ENCODE data around the gene ALAD.
A peak's percentile ranks its signal among the peaks of the same experiment; 100 is the strongest.
"Not testable (repeated sequence)": the region's sequence is repeated elsewhere in the genome, so short reads cannot be mapped to it uniquely, and the experiment has no call there.

Gene ALAD

DNA sequence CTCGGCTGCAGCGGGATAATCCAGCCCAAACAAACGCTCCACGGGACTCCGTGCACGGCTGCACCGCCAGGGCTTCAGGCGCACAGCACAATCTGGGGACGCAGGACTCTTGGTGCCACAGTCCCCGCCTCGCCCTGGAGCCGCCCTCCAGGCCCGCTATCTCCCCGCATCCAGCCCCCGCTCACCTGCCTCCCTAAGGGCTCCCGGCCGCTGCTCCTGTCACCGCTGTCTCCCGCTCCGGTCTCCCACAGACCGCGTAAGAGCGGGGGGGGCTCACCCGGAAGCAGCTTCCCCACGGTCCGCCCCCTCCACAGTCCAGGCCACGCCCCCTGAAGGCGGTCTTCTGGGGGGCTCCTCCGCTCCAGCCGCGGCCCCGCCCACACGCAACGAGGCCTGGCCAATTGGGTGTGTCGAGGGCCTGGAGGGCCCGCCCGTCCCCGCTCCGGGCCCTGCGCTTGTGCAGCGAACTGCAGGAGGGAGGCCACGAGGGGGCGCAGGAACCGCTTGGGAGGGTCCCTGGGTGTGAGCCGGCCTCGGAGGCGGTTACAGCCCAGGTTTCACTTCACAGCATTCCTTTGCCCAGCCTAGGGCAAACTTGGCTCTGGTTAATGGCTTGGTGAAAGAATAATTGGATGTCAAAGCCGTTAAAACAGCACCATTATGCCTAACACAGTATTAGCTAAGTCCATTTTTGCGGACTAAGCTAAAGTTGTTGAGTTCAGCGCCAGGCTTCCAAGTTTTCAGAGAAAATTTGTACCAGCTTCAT lies at the start of gene ALAD:
Gene ALAD, minus strand, starts transcription at position 258 of the 766 bp plus-strand sequence. CDS start 7,725 bp downstream, outside the sequence.
- peak within 1 kb of the TSS; percentile 97 for H3K4me3 ChIP-seq (ENCODE audit: low read depth, low read length)
- H3K36me3 ChIP-seq (ENCODE audit: control insufficient read depth, insufficient read depth, low read length): no peaks in the 10 kb centered on the region
- H3K27ac ChIP-seq (ENCODE audit: low read depth, low read length): peak within 1 kb of the TSS; percentile 46
- no peaks in the 10 kb centered on the region for H3K9me3 ChIP-seq (ENCODE audit: control insufficient read depth, insufficient read depth, low read length)
- no peaks in the 10 kb centered on the region for H3K27me3 ChIP-seq (ENCODE audit: control insufficient read depth, insufficient read depth, low read length)
- H3K4me1 ChIP-seq (ENCODE audit: control insufficient read depth, insufficient read depth, low read length): peaks cover 4% of the 10 kb centered on the region; the same call in 1 of the 2 replicates
- no peak within 1 kb of the TSS; the same call in 1 of the 2 replicates for H3K9ac ChIP-seq (ENCODE audit: low read depth, low read length)

DNA sequence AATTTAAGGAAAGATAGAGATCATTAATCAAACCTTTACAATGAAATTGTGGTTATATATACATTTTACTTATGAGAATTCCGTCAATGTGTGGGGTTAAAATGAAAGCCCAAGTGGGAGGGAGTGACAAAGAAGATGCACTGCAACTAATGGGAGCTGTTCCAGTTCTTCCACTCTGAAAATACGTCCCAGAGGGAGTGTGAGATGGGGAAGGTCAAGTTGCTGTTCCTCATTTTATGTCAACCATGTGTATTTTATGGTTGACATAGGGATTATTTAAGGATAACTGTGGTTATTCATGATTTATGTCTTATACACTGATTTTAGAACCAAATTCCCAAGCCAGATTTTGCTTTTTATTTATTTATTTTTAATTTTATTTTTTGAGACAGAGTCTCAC lies 48.3 kb upstream of the ALAD start:
- Histone ChIP-seq H3K27ac (ENCODE audit: low read depth, low read length) (no peak overlapping the region), H3K4me3 (ENCODE audit: low read depth, low read length) (no peak overlapping the region), H3K36me3 (ENCODE audit: control insufficient read depth, insufficient read depth, low read length) (no peaks in the 10 kb centered on the region), H3K4me1 (ENCODE audit: control insufficient read depth, insufficient read depth, low read length) (no peaks in the 10 kb centered on the region), H3K9me3 (ENCODE audit: control insufficient read depth, insufficient read depth, low read length) (no peaks in the 10 kb centered on the region), H3K9ac (ENCODE audit: low read depth, low read length) (no peak overlapping the region), H3K27me3 (ENCODE audit: control insufficient read depth, insufficient read depth, low read length) (no peaks in the 10 kb centered on the region)

DNA sequence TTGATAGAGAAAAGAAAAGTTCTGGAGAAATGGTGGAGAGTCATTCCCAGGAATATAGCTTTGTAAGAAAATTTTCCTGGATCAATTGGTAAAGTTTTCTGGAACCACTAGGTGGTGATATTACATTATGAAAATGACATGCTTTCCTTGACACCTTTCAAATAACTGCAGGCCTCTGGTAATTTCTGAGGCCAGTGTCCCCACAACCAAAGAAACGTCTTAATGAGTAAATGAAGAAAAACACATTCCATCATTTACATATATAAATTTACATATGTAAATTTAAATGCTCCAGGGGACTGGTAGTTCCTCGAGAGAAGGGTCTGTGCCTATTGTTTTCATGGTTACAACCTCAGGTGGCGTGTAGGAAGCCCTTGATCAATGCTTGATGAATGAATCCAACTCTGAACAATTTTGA lies 45.2 kb upstream of the ALAD start:
- H3K27me3 ChIP-seq (ENCODE audit: control insufficient read depth, insufficient read depth, low read length): no peaks in the 10 kb centered on the region
- no peaks in the 10 kb centered on the region for H3K36me3 ChIP-seq (ENCODE audit: control insufficient read depth, insufficient read depth, low read length)
- no peaks in the 10 kb centered on the region for H3K9me3 ChIP-seq (ENCODE audit: control insufficient read depth, insufficient read depth, low read length)
- no peak overlapping the region for H3K4me3 ChIP-seq (ENCODE audit: low read depth, low read length)
- no peak overlapping the region for H3K27ac ChIP-seq (ENCODE audit: low read depth, low read length)
- no peaks in the 10 kb centered on the region for H3K4me1 ChIP-seq (ENCODE audit: control insufficient read depth, insufficient read depth, low read length)
- no peak overlapping the region for H3K9ac ChIP-seq (ENCODE audit: low read depth, low read length)

DNA sequence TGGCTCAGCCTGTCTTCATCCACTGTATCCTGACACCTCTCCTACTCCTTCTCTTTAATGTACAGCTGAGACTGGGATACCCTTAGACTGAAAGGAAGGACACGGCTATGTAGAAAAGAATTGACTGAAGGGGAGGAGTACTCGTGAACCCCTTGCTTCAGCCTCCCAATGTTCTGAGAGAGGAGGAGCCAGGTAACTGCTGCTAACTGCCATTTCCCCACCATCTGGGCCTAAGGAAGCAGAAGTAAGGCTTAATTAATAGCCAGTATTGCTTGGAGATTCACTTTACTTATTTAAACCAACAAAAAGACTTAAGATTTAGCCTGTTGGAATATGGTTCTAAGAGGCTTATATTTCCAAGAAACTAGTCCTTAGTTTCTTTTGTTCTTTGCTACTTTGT lies 43.7 kb upstream of the ALAD start:
- Histone ChIP-seq H3K4me3 (ENCODE audit: low read depth, low read length) (no peak overlapping the region), H3K27me3 (ENCODE audit: control insufficient read depth, insufficient read depth, low read length) (no peaks in the 10 kb centered on the region), H3K9ac (ENCODE audit: low read depth, low read length) (no peak overlapping the region)

DNA sequence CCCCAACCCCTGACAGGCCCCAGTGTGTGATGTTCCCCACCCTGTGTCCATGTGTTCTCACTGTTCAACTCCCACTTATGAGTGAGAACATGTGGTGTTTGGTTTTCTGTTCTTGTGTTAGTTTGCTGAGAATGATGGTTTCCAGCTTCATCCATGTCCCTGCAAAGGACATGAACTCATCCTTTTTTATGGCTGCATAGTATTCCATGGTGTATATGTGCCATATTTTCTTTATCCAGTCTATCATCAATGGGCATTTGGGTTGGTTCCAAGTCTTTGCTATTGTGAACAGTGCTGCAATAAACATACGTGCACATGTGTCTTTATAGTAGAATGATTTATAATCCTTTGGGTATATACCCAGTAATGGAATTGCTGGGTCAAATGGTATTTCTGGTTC lies 36.6 kb upstream of the ALAD start:
- H3K27ac ChIP-seq (ENCODE audit: low read depth, low read length); H3K9me3 ChIP-seq (ENCODE audit: control insufficient read depth, insufficient read depth, low read length); H3K4me1 ChIP-seq (ENCODE audit: control insufficient read depth, insufficient read depth, low read length); H3K36me3 ChIP-seq (ENCODE audit: control insufficient read depth, insufficient read depth, low read length); H3K4me3 ChIP-seq (ENCODE audit: low read depth, low read length); H3K9ac ChIP-seq (ENCODE audit: low read depth, low read length); H3K27me3 ChIP-seq (ENCODE audit: control insufficient read depth, insufficient read depth, low read length): not testable (repeated sequence)

More for the DNA sequence above, 43.7 kb upstream of the ALAD start:
- Histone ChIP-seq H3K4me1 (ENCODE audit: control insufficient read depth, insufficient read depth, low read length) (no peaks in the 10 kb centered on the region), H3K27ac (ENCODE audit: low read depth, low read length) (no peak overlapping the region), H3K36me3 (ENCODE audit: control insufficient read depth, insufficient read depth, low read length) (no peaks in the 10 kb centered on the region), H3K9me3 (ENCODE audit: control insufficient read depth, insufficient read depth, low read length) (no peaks in the 10 kb centered on the region)

DNA sequence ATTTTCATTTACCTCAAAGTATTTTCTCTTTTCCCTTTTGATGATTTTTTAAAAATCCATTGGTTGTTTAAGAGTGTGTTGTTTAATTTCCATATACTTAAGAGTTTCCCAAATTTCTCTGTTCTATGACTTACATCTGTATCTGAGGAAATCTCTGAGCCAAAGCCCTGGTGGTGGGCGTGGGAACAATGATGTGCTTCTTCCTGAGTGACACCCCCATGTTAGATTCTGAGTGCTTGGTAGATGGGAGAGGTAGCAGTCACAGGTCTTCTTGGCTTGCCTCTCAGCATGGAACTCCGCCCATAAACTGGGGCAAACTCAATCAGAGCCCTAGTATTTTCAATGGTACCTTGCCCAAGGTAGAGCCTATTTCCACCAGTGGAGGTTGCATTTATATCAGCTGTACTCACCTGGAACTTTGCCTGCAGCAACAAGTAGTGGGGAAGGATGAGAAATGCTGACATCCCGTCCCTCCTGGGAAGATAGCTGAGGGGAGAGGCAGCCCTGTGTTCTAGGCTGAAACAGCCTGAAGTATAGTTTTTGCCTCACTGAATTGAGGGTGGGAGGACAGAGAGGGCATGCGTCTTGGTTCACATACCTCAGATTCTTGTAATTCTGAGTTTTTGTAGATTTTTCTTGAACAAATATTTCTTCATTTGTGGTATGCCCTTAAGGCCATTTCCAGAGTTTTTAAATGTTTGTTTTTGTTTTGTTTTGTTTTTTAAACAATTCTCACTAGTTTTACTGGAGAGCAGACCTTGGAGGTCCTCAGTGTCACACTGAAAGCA lies 35.8 kb upstream of the ALAD start:
- Histone ChIP-seq H3K27ac (ENCODE audit: low read depth, low read length) (no peak overlapping the region), H3K4me3 (ENCODE audit: low read depth, low read length) (no peak overlapping the region), H3K36me3 (ENCODE audit: control insufficient read depth, insufficient read depth, low read length) (no peaks in the 10 kb centered on the region), H3K9me3 (ENCODE audit: control insufficient read depth, insufficient read depth, low read length) (no peaks in the 10 kb centered on the region), H3K4me1 (ENCODE audit: control insufficient read depth, insufficient read depth, low read length) (no peaks in the 10 kb centered on the region), H3K9ac (ENCODE audit: low read depth, low read length) (no peak overlapping the region), H3K27me3 (ENCODE audit: control insufficient read depth, insufficient read depth, low read length) (no peaks in the 10 kb centered on the region)

DNA sequence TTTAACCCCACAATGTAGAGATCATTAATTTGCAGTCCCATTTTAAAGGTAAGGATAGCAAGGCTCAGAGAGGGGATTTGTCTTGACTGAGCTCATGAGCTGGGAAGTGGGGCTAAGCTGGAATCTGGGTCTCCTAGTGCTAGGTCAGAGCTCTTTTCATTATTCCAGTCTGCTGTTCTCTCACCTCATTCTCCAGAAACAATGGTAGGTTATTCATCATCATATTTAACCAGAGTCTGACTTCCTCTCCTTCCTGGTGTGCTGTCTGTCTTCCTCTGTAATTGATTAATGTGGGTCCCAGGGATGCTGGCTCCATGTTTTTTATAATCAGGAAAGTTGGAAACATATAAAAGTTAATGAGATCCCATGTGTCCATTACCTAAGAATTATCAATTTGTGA lies 30.1 kb upstream of the ALAD start:
- no peaks in the 10 kb centered on the region for H3K36me3 ChIP-seq (ENCODE audit: control insufficient read depth, insufficient read depth, low read length)
- H3K27me3 ChIP-seq (ENCODE audit: control insufficient read depth, insufficient read depth, low read length): no peaks in the 10 kb centered on the region
- no peaks in the 10 kb centered on the region for H3K4me1 ChIP-seq (ENCODE audit: control insufficient read depth, insufficient read depth, low read length)
- no peak overlapping the region for H3K4me3 ChIP-seq (ENCODE audit: low read depth, low read length)
- H3K27ac ChIP-seq (ENCODE audit: low read depth, low read length): no peak overlapping the region
- H3K9ac ChIP-seq (ENCODE audit: low read depth, low read length): no peak overlapping the region
- no peaks in the 10 kb centered on the region for H3K9me3 ChIP-seq (ENCODE audit: control insufficient read depth, insufficient read depth, low read length)

DNA sequence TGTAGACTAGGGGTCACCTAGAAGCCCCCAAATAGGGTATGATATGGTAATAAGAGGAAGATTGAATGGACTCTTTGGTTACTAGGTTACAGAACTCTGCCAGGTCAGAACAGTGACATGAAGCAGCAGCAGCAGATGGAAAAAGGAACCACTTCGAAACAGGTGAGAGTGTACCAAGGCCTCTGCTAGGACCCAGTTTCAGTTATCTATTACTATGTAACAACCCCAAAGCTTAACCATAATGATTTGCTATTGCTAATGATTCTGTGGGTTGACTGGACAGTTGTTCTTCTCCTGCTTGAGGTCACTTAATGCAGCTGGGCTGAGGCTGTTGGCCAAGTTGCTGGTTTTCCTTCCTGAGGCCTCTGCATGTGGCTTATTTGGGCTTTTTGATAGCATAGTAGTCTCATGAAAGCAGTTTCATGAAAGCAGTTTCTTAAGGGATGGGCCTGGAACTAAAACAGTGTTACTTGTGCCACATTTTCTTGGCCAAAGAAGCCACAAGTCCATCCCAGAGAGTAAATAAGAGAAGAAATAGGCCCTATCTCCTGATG lies 27.1 kb upstream of the ALAD start:
- Histone ChIP-seq H3K27ac (ENCODE audit: low read depth, low read length) (no peak overlapping the region), H3K4me1 (ENCODE audit: control insufficient read depth, insufficient read depth, low read length) (peaks cover 8% of the 10 kb centered on the region; the same call in 1 of the 2 replicates), H3K9ac (ENCODE audit: low read depth, low read length) (no peak overlapping the region), H3K27me3 (ENCODE audit: control insufficient read depth, insufficient read depth, low read length) (no peaks in the 10 kb centered on the region), H3K36me3 (ENCODE audit: control insufficient read depth, insufficient read depth, low read length) (no peaks in the 10 kb centered on the region), H3K4me3 (ENCODE audit: low read depth, low read length) (no peak overlapping the region), H3K9me3 (ENCODE audit: control insufficient read depth, insufficient read depth, low read length) (no peaks in the 10 kb centered on the region)

DNA sequence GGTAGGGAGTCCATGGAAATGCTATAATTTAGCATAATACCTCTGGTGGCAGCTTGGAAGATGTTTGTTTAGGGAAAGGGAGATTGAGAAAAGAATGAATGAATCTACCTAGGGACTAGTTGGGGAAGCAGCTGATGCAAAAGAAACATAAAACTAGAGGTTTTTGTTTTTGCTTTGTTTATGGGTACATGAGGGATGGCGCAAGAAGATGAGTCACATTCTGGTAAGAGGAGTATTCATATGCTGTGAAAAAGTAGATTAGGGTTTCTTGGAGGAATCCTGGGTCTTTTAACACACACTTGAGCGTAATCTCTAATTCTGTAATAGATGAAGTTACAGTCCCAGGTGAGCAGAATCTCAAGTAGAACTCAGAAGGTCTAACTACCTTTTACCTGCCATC lies 26.5 kb upstream of the ALAD start:
- no peak overlapping the region for H3K9ac ChIP-seq (ENCODE audit: low read depth, low read length)
- H3K4me3 ChIP-seq (ENCODE audit: low read depth, low read length): no peak overlapping the region
- H3K4me1 ChIP-seq (ENCODE audit: control insufficient read depth, insufficient read depth, low read length): peaks cover 8% of the 10 kb centered on the region; the same call in 1 of the 2 replicates
- no peaks in the 10 kb centered on the region for H3K9me3 ChIP-seq (ENCODE audit: control insufficient read depth, insufficient read depth, low read length)
- H3K36me3 ChIP-seq (ENCODE audit: control insufficient read depth, insufficient read depth, low read length): no peaks in the 10 kb centered on the region
- no peak overlapping the region for H3K27ac ChIP-seq (ENCODE audit: low read depth, low read length)
- no peaks in the 10 kb centered on the region for H3K27me3 ChIP-seq (ENCODE audit: control insufficient read depth, insufficient read depth, low read length)

DNA sequence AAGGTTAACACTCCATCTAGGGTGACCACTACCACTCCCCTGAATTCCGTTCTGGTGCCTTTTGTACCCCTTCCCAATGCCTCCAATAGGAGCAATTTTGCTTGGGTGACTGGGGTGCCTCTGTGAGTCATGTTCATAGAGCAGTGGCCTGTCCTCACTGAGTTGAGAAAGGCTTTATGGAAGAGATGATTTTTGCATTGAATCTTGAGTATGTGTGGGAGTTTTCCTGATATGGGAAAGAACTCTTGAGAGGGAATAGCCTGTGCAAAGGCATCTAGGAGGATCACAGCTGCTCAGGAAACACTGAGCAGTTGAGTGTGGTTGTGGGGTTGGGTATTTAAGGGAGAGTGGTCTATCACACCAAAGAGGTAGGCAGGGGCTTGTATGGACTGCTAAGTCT lies 25.6 kb upstream of the ALAD start:
- Histone ChIP-seq H3K9me3 (ENCODE audit: control insufficient read depth, insufficient read depth, low read length) (no peaks in the 10 kb centered on the region), H3K36me3 (ENCODE audit: control insufficient read depth, insufficient read depth, low read length) (no peaks in the 10 kb centered on the region), H3K27me3 (ENCODE audit: control insufficient read depth, insufficient read depth, low read length) (no peaks in the 10 kb centered on the region), H3K9ac (ENCODE audit: low read depth, low read length) (no peak overlapping the region), H3K4me1 (ENCODE audit: control insufficient read depth, insufficient read depth, low read length) (peaks cover 8% of the 10 kb centered on the region; the same call in 1 of the 2 replicates), H3K27ac (ENCODE audit: low read depth, low read length) (no peak overlapping the region), H3K4me3 (ENCODE audit: low read depth, low read length) (no peak overlapping the region)

DNA sequence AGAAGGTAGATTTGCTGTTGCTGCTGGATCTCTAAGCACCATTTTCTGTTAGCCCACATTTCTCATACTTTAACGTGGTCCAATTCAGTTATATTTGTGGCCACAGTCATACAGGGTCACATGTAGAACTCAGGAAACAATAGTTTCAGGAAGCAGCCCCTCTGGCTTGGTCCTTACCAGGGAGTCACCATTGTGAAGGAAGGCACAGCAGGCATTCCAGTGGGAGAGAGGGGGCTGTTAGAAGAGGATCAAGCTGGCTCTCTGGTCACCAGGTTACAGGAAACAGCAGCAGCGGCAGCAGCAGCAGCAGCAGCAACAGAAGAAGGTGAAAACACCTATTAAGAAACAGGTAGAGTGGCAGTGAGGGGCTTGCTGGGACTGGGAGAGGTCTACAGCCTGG lies 24.0 kb upstream of the ALAD start:
- H3K9ac ChIP-seq (ENCODE audit: low read depth, low read length): no peak overlapping the region
- no peaks in the 10 kb centered on the region for H3K36me3 ChIP-seq (ENCODE audit: control insufficient read depth, insufficient read depth, low read length)
- H3K9me3 ChIP-seq (ENCODE audit: control insufficient read depth, insufficient read depth, low read length): no peaks in the 10 kb centered on the region
- H3K27me3 ChIP-seq (ENCODE audit: control insufficient read depth, insufficient read depth, low read length): no peaks in the 10 kb centered on the region
- no peak overlapping the region for H3K4me3 ChIP-seq (ENCODE audit: low read depth, low read length)
- H3K4me1 ChIP-seq (ENCODE audit: control insufficient read depth, insufficient read depth, low read length): peaks cover 8% of the 10 kb centered on the region; the same call in 1 of the 2 replicates
- H3K27ac ChIP-seq (ENCODE audit: low read depth, low read length): no peak overlapping the region
